MM.1S (cell line): ENCODE data around the gene MBTPS1.

Experiments
- DNase-seq: peaks from one replicate; pipeline ENCODE4 v3.0.0-alpha.2; 2015
- H2AFZ ChIP-seq: fragments of 300-600 bp; sonication (generic); 2 replicates; pipeline ENCODE4 v1.6.0; 2016; ENCODE audit warnings: antibody characterized with exemption, low read length
- H3F3A ChIP-seq: fragments of 300-600 bp; sonication (generic); 2 replicates; pipeline ENCODE4 v1.6.1; 2016; ENCODE audit warnings: mild to moderate bottlenecking, antibody characterized with exemption, low read length, moderate library complexity, mixed read lengths; ENCODE audit not compliant: insufficient read depth
- H3K27ac ChIP-seq: fragments of 300-600 bp; sonication (generic); 2 replicates; pipeline ENCODE4 v1.5.1; 2016; ENCODE audit warnings: mild to moderate bottlenecking, low read length
- H3K27me3 ChIP-seq: fragments of 300-600 bp; sonication (generic); replicated peaks from 2 replicates; pipeline ENCODE4 v1.6.0; 2016; ENCODE audit warnings: low read length; ENCODE audit not compliant: insufficient read depth
- H3K36me3 ChIP-seq: fragments of 300-600 bp; sonication (generic); replicated peaks from 2 replicates; pipeline ENCODE4 v1.6.1; 2016; ENCODE audit warnings: mild to moderate bottlenecking, low read length, mixed read lengths; ENCODE audit not compliant: insufficient read depth
- H3K4me1 ChIP-seq: fragments of 300-600 bp; sonication (generic); 2 replicates; pipeline ENCODE4 v1.6.1; 2016; ENCODE audit warnings: low read length, mixed read lengths
- H3K4me2 ChIP-seq: fragments of 300-600 bp; sonication (generic); 2 replicates; pipeline ENCODE4 v1.6.0; 2016; ENCODE audit warnings: low read depth, low read length
- H3K4me3 ChIP-seq: fragments of 300-600 bp; sonication (generic); 2 replicates; pipeline ENCODE4 v1.5.1; 2016; ENCODE audit warnings: low read length, mixed read lengths
- H3K79me2 ChIP-seq: fragments of 300-600 bp; sonication (generic); 2 replicates; pipeline ENCODE4 v1.6.1; 2016; ENCODE audit warnings: mixed run types, low read length, mixed read lengths
- H3K9ac ChIP-seq: fragments of 300-600 bp; sonication (generic); 2 replicates; pipeline ENCODE4 v1.6.1; 2016; ENCODE audit warnings: low read length, mixed read lengths
- H3K9me2 ChIP-seq: fragments of 300-600 bp; sonication (generic); replicated peaks from 2 replicates; pipeline ENCODE4 v1.6.1; 2016; ENCODE audit warnings: mild to moderate bottlenecking, low read length, mixed read lengths; ENCODE audit not compliant: insufficient read depth
- H3K9me3 ChIP-seq: fragments of 300-600 bp; sonication (generic); replicated peaks from 2 replicates; pipeline ENCODE4 v1.6.1; 2016; ENCODE audit warnings: mild to moderate bottlenecking, low read length, mixed read lengths; ENCODE audit not compliant: insufficient read depth
- H4K20me1 ChIP-seq: fragments of 300-600 bp; sonication (generic); 2 replicates; pipeline ENCODE4 v1.6.1; 2016; ENCODE audit warnings: mild to moderate bottlenecking, low read length, moderate library complexity, mixed read lengths; ENCODE audit not compliant: insufficient read depth
- EZH2 ChIP-seq: fragments of 300-600 bp; sonication (generic); optimal IDR thresholded peaks from 2 replicates; pipeline ENCODE3; 2017; ENCODE audit warnings: low read depth, mild to moderate bottlenecking, antibody characterized with exemption, low read length, mixed read lengths
- EZH2phosphoT487 ChIP-seq: fragments of 300-600 bp; sonication (generic); IDR thresholded peaks from 2 replicates; pipeline ENCODE4 v1.6.1; 2018; ENCODE audit warnings: antibody characterized with exemption, low read length
- TF ChIP-seq, protein P1 (sequence below): fragments of 300-600 bp; sonication (generic); IDR thresholded peaks from 2 replicates; pipeline ENCODE4 v1.5.1; 2016; ENCODE audit warnings: antibody characterized with exemption, low read length, mixed read lengths

The MBTPS1 gene

DNA sequence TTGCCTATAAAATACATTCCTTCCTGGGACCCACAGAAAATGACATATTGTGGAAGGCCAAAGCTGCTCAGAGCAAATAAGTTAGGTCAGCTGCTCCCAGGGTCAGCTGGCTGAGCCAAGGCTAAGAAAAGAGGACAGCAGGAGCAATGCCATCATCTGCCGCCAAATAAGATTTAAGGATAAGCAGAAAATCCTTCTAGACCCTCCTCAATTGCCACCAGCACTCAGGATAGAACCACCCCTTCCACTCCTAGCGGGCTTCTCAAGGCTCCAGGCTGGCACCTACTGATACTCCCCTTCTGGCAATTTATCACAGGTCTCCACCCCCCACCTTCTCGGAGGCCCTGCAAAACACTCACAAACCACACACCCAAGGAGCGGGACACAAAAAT is 22.9 kb downstream of the MBTPS1 start:
- peaks cover 46% of the 10 kb centered on the region for H3K79me2 ChIP-seq
- no peaks in the 10 kb centered on the region; the same call in 1 of the 2 replicates for H3K36me3 ChIP-seq
- H2AFZ ChIP-seq: no peak overlapping the region
- no peak for DNase-seq
- H3K9me3 ChIP-seq: no peaks in the 10 kb centered on the region
- H3K4me2 ChIP-seq: no peak overlapping the region
- H4K20me1 ChIP-seq: no peaks in the 10 kb centered on the region
- no peaks in the 10 kb centered on the region for H3K27me3 ChIP-seq
- H3F3A ChIP-seq: peaks cover 11% of the 10 kb centered on the region
- H3K9ac ChIP-seq: no peak overlapping the region
- no peaks in the 10 kb centered on the region for H3K9me2 ChIP-seq
- peaks cover 15% of the 10 kb centered on the region for H3K4me1 ChIP-seq
- H3K4me3 ChIP-seq: no peak overlapping the region
- no peak overlapping the region for H3K27ac ChIP-seq
- TF ChIP-seq EZH2phosphoT487 (no peak), EZH2 (no peak)
- TF ChIP-seq, protein P1, sequence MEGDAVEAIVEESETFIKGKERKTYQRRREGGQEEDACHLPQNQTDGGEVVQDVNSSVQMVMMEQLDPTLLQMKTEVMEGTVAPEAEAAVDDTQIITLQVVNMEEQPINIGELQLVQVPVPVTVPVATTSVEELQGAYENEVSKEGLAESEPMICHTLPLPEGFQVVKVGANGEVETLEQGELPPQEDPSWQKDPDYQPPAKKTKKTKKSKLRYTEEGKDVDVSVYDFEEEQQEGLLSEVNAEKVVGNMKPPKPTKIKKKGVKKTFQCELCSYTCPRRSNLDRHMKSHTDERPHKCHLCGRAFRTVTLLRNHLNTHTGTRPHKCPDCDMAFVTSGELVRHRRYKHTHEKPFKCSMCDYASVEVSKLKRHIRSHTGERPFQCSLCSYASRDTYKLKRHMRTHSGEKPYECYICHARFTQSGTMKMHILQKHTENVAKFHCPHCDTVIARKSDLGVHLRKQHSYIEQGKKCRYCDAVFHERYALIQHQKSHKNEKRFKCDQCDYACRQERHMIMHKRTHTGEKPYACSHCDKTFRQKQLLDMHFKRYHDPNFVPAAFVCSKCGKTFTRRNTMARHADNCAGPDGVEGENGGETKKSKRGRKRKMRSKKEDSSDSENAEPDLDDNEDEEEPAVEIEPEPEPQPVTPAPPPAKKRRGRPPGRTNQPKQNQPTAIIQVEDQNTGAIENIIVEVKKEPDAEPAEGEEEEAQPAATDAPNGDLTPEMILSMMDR: no peak

- Histone ChIP-seq H3K9ac (no peak overlapping the region), H4K20me1 (no peaks in the 10 kb centered on the region), H3K27ac (no peak overlapping the region), H3K9me2 (no peaks in the 10 kb centered on the region), H3K27me3 (no peaks in the 10 kb centered on the region), H3K4me3 (no peak overlapping the region), H2AFZ (no peak overlapping the region), H3K4me2 (no peak overlapping the region), H3F3A (peaks cover 13% of the 10 kb centered on the region), H3K9me3 (no peaks in the 10 kb centered on the region), H3K79me2 (peaks cover 41% of the 10 kb centered on the region), H3K36me3 (no peaks in the 10 kb centered on the region; the same call in 1 of the 2 replicates), H3K4me1 (peaks cover 17% of the 10 kb centered on the region)
- TF ChIP-seq EZH2 (no peak), EZH2phosphoT487 (no peak)
- TF ChIP-seq, protein P1: no peak
- DNase-seq: no peak
These were observed 23.4 kb downstream of the MBTPS1 start for GRCh38 chr16:84093120-84093878.

GRCh38 chr16:84091460-84091859 is 25.3 kb downstream of the MBTPS1 start:
- Histone ChIP-seq H3K27me3 (no peaks in the 10 kb centered on the region), H3K4me3 (no peak overlapping the region), H3K4me1 (peaks cover 36% of the 10 kb centered on the region), H3K9me2 (no peaks in the 10 kb centered on the region), H3K9me3 (no peaks in the 10 kb centered on the region), H3K9ac (no peak overlapping the region), H3K36me3 (no peaks in the 10 kb centered on the region; the same call in 1 of the 2 replicates), H3F3A (peaks cover 23% of the 10 kb centered on the region), H4K20me1 (no peaks in the 10 kb centered on the region), H3K4me2 (no peak overlapping the region), H3K79me2 (peaks cover 32% of the 10 kb centered on the region), H3K27ac (no peak overlapping the region), H2AFZ (no peak overlapping the region)
- TF ChIP-seq EZH2: no peak
- TF ChIP-seq, protein P1: no peak
- no peak for TF ChIP-seq EZH2phosphoT487
- DNase-seq: no peak
